K562 (cell line): Measurements from ENCODE around the gene PLCB1. TPM values are rescaled to one million over a fixed set of nuclear protein-coding genes. Genes with fewer than 3 reads are reported as not detected.

Experiments used
- ATAC-seq: fragments of 200-7000 bp; cut with Tn5 transposase; 3 replicates; pipeline ENCODE4 v1.9.1; 2020; ENCODE audit warnings: moderate library complexity
- BruUV-seq: library from RNA; stranded (reverse); fragments of 400-500 nt; replicated peaks from 2 replicates; lab custom pipeline; 2021; lab: Mats Ljungman, UMichigan
- CTCF ChIA-PET: fragments of 300-600 bp; formaldehyde crosslinking; extraction: SDS; loops from one replicate; lab custom pipeline; 2021; ENCODE audit warnings: low intra/inter-chr PET ratio; lab: Yijun Ruan, JAX
- POLR2A ChIA-PET: fragments of 300-600, 350-650 bp; sonication (Branson Sonifier 250); formaldehyde crosslinking; extraction: SDS; loops from one replicate; lab custom pipeline; 2021; ENCODE audit warnings: antibody characterized with exemption, inconsistent platforms; lab: Yijun Ruan, JAX
- DNase-seq, 4 experiments: peaks; one replicate each; pipeline versions ENCODE4 v3.0.0 to v3.0.0-alpha.2; 2011 to 2018; ENCODE audit warnings: low spot score in 3 of 4, mixed read lengths in 3 of 4; ENCODE audit errors: extremely low read depth in 1 of 4
- FAIRE-seq: peaks from 2 replicates; lab custom pipeline; 2011; peaks lifted over from hg19 to GRCh38; lab: Jason Lieb, UNC
- H2AFZ ChIP-seq: 2 replicates; pipeline ENCODE4 v1.6.0; 2011; ENCODE audit warnings: low read depth, low read length, control low read depth, inconsistent platforms
- H3K27ac ChIP-seq: fragments of 200-600 bp; 3 replicates; pipeline ENCODE4 v1.8.0; 2011; ENCODE audit warnings: low read depth, mild to moderate bottlenecking, control low read depth, inconsistent platforms, low read length, moderate library complexity, mixed read lengths; ENCODE audit errors: extremely low read depth
- H3K27me3 ChIP-seq, 2 experiments: fragments of 300-600 bp in 1 of 2; 2 replicates in 1 of 2; 3 replicates in 1 of 2; pipeline versions ENCODE4 v1.6.0 to v1.8.0; 2011; ENCODE audit warnings: inconsistent platforms in 2 of 2, low read length in 2 of 2, mild to moderate bottlenecking in 1 of 2, mixed read lengths in 1 of 2, moderate library complexity in 1 of 2; ENCODE audit not compliant: control insufficient read depth in 2 of 2, insufficient read depth in 2 of 2
- H3K36me3 ChIP-seq: fragments of 300-600 bp; 3 replicates; pipeline ENCODE4 v1.8.0; 2011; ENCODE audit warnings: mild to moderate bottlenecking, low read length, inconsistent platforms; ENCODE audit not compliant: control insufficient read depth, insufficient read depth
- H3K4me1 ChIP-seq, 2 experiments: fragments of 200-600 bp in 1 of 2; replicated peaks in 1 of 2; 2 replicates in 1 of 2; 3 replicates in 1 of 2; pipeline versions ENCODE4 v1.5.1 to v1.8.0; 2011; ENCODE audit warnings: inconsistent platforms in 2 of 2, low read length in 2 of 2, mild to moderate bottlenecking in 1 of 2, mixed read lengths in 1 of 2, moderate library complexity in 1 of 2; ENCODE audit not compliant: control insufficient read depth in 2 of 2, insufficient read depth in 2 of 2
- H3K4me2 ChIP-seq: 2 replicates; pipeline ENCODE4 v1.6.1; 2011; ENCODE audit warnings: low read length, control low read depth, inconsistent platforms, mixed read lengths; ENCODE audit not compliant: insufficient read depth
- H3K4me3 ChIP-seq: fragments of 200-600 bp; sonication (generic), shearing (Covaris generic); 2 replicates; pipeline ENCODE4 v1.5.1; 2016; ENCODE audit warnings: control low read depth, inconsistent platforms
- H3K79me2 ChIP-seq: fragments of 200-600 bp; 3 replicates; pipeline ENCODE4 v1.8.0; 2011; ENCODE audit warnings: low read length, inconsistent platforms; ENCODE audit not compliant: control insufficient read depth, insufficient read depth
- H3K9ac ChIP-seq, 2 experiments: 2 replicates each; pipeline versions ENCODE4 v1.6.0 to v1.6.1; 2011; ENCODE audit warnings: low read depth in 2 of 2, low read length in 2 of 2, control low read depth in 1 of 2, inconsistent platforms in 1 of 2, mild to moderate bottlenecking in 1 of 2, mixed read lengths in 1 of 2; ENCODE audit not compliant: insufficient read depth in 1 of 2
- H3K9me1 ChIP-seq: one replicate; pipeline ENCODE4 v1.6.0; 2011; ENCODE audit warnings: inconsistent platforms, mild to moderate bottlenecking, low read length, moderate library complexity; ENCODE audit not compliant: control insufficient read depth, insufficient read depth
- H3K9me3 ChIP-seq: replicated peaks from 2 replicates; pipeline ENCODE4 v1.5.1; 2011; ENCODE audit warnings: low read depth, low read length, inconsistent platforms; ENCODE audit not compliant: control insufficient read depth, insufficient read depth
- H4K20me1 ChIP-seq: replicated peaks from 2 replicates; pipeline ENCODE4 v1.6.1; 2011; ENCODE audit warnings: low read length, inconsistent platforms, mixed read lengths; ENCODE audit not compliant: control insufficient read depth, insufficient read depth
- CREB3L1 ChIP-seq: fragments of 450-650 bp; IDR thresholded peaks from 2 replicates; pipeline ENCODE4 v1.6.1; 2014; ENCODE audit warnings: low read depth, mild to moderate bottlenecking, moderate library complexity, borderline replicate concordance
- CREM ChIP-seq: IDR thresholded peaks from 2 replicates; pipeline ENCODE4 v1.6.1; 2014; ENCODE audit warnings: antibody characterized with exemption, low read depth
- SP2 ChIP-seq: IDR thresholded peaks from 2 replicates; pipeline ENCODE4 v1.6.1; 2011; ENCODE audit warnings: mild to moderate bottlenecking, low read depth, low read length, moderate library complexity; ENCODE audit not compliant: poor library complexity, severe bottlenecking; ENCODE audit errors: extremely low read depth
- TSHZ1 ChIP-seq: fragments of 250-450 bp; sonication (Bioruptor Pico); IDR thresholded peaks from 2 replicates; pipeline ENCODE4 v1.4.0; 2020; ENCODE audit warnings: mild to moderate bottlenecking, moderate library complexity
- ZNF449 ChIP-seq: fragments of 250-450 bp; sonication (Bioruptor Pico); IDR thresholded peaks from 2 replicates; pipeline ENCODE4 v1.8.0; 2022; ENCODE audit warnings: moderate library complexity, mild to moderate bottlenecking, inconsistent platforms
- WGBS: fragments of 100-300 bp; shearing (Covaris generic); methylation state at CpG from one replicate; pipeline ENCODE4 v1.1.6; 2016; ENCODE audit warnings: low coverage, mixed read lengths; ENCODE audit not compliant: insufficient coverage; ENCODE audit errors: missing lambda C conversion rate; 5-methylcytosine and 5-hydroxymethylcytosine counted together
- in situ Hi-C: fragments of 300-500 bp; cut with MboI; formaldehyde crosslinking; loops from 4 replicates; pipeline ENCODE4 v1.15.0; 2018; ENCODE audit warnings: inconsistent platforms, mixed read lengths
- intact Hi-C: fragments of 100-400 bp; cut with micrococcal nuclease; formaldehyde crosslinking; loops from 2 replicates; pipeline ENCODE4 v1.14.2; 2022
- polyA plus RNA-seq, 8 experiments: library from polyadenylated mRNA; depleted of rRNA in 4 of 8; stranded (reverse) in 5 of 8; unstranded in 3 of 8; fragments of >200 nt; fragmentation: Nextera tagmentation in 2 of 8; fragmentation: Illumina TruSeq in 1 of 8; extraction: Ambion mirVana in 2 of 8; extraction: Trizol in 1 of 8; gene quantifications; 2 replicates each; pipeline versions ENCODE4 v1.2.1 to v1.2.3, GENCODE V29; 2011 to 2014; ENCODE audit warnings: inconsistent platforms in 1 of 8, missing spikeins in 1 of 8
- total RNA-seq, 7 experiments: library from RNA; depleted of rRNA in 6 of 7; stranded (reverse); fragments of >200 nt in 6 of 7; fragmentation: Illumina TruSeq in 2 of 7; extraction: Trizol in 2 of 7; gene quantifications; 2 replicates each; pipeline versions ENCODE4 v1.2.1 to v1.2.3, GENCODE V29; 2011 to 2021; ENCODE audit warnings: low replicate concordance in 1 of 7

PLCB1 gene
- total and polyA plus RNA-seq, 9 of the 15 experiments (the other 6 are each of a cell fraction or from before 2014, with no cell fraction given) = 0.34 to 3.1 (median 1.3) TPM

GRCh38 chr20:8210749-8211148, 78.7 kb downstream of the PLCB1 start (continued):
- no peak for TF ChIP-seq CREB3L1
- TF ChIP-seq SP2 = no peak
- no peak for TF ChIP-seq CREM
- no peak for TF ChIP-seq ZNF449 (CRISPR knock-in tag)

- FAIRE-seq (no peak), DNase-seq (no peak), ATAC-seq (no peak)
- intact Hi-C loops = no loop called here
- no peaks in the 10 kb centered on the region for H3K9me3 ChIP-seq
- no peaks in the 10 kb centered on the region for H3K27me3 ChIP-seq
- no peaks in the 10 kb centered on the region for H4K20me1 ChIP-seq
- no peak overlapping the region for H3K9ac ChIP-seq
- H3K36me3 ChIP-seq = no peaks in the 10 kb centered on the region
- no peak overlapping the region for H3K4me2 ChIP-seq
- WGBS = 0% methylated on average over 3 of the region's 3 CpGs
- H3K4me1 ChIP-seq = no peaks in the 10 kb centered on the region
- H3K4me3 ChIP-seq = no peak overlapping the region
- H3K9me1 ChIP-seq = no peaks in the 10 kb centered on the region
- in situ Hi-C loops = no loop called here
- H2AFZ ChIP-seq = no peak overlapping the region
- no TSS peak for BruUV-seq
- TF ChIP-seq TSHZ1 = no peak
- POLR2A ChIA-PET = no interaction called here
- CTCF ChIA-PET = no interaction called here
- no peak overlapping the region for H3K27ac ChIP-seq
- no peaks in the 10 kb centered on the region for H3K79me2 ChIP-seq
Observed at GRCh38 chr20:8212286-8212685, 80.2 kb downstream of the PLCB1 start.
